ENCODE results near the gene NSFL1C. TPM values are rescaled to one million over a fixed set of nuclear protein-coding genes. Genes with fewer than 3 reads are reported as not detected.

Gene NSFL1C
- total and polyA plus RNA-seq, 2 experiments from 2014 or later = 22.2 to 84.2 TPM

DNA sequence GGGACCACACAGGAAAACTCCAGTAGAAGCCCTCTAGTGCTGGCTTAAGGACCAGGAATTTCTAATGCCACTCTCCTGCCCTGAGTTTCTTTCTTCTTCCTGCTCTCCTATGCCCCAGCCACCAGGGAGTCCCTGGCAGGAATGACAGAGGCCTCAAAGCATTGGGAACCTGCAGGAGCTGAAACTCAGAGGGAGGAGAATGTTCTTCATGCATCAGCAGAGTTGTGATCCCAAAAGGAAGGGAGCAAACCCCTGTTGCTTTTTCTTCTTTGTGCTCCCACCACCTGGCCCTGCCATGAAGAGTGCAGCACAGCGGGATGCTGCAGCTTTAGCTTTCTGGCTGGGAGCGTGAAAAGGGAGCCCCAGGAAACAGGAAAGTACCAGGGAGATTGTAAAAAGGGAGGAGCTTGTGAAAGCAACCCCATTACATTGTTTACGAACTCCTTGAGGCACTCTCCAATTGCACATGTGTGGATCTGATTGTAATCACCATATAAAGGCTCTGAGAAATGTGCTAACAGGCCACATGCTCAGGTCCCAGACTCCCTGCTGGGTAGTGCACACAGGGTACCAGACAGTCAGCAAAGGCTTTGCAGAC, 39.1 kb downstream of the NSFL1C start:
- no peak overlapping the region for H3K4me2 ChIP-seq (ENCODE audit: unreplicated experiment)
- H3K36me3 ChIP-seq (ENCODE audit: low read depth) = no peaks in the 10 kb centered on the region
- H3K4me1 ChIP-seq (ENCODE audit: insufficient read depth) = 0 out of 2 replicates have a peak, but pooled peaks cover 9% of the 10 kb centered on the region
- H3K27ac ChIP-seq = no peak overlapping the region
- no peaks in the 10 kb centered on the region for H3K27me3 ChIP-seq (replicated peaks; ENCODE audit: insufficient read depth)
- H3K9ac ChIP-seq = no peak overlapping the region
- no peaks in the 10 kb centered on the region for H4K20me1 ChIP-seq (ENCODE audit: insufficient read depth)
- no peak for TF ChIP-seq EZH2 (IDR thresholded peaks at IDR 0.05; ENCODE audit: insufficient read depth, poor library complexity, severe bottlenecking)
- TF ChIP-seq EZH2phosphoT487 (IDR thresholded peaks at IDR 0.05; ENCODE audit: insufficient read depth, low read depth) = no peak
- 24 to 35% methylated on average over 3 of the region's 3 CpGs for WGBS, 2 experiments (ENCODE audit: low coverage in 1 of 2, low lambda C conversion rate in 2 of 2, missing lambda C conversion rate in 2 of 2)
- no peak overlapping the region; the same call in 1 of the 2 replicates for H2AFZ ChIP-seq
- H3K9me2 ChIP-seq (ENCODE audit: insufficient read depth) = no peaks in the 10 kb centered on the region
- H3K9me3 ChIP-seq (ENCODE audit: low read depth) = no peaks in the 10 kb centered on the region
- no peaks in the 10 kb centered on the region for H3F3A ChIP-seq (ENCODE audit: insufficient read depth)
- H3K4me3 ChIP-seq = no peak overlapping the region
- peak; percentile 18 for DNase-seq
- no peaks in the 10 kb centered on the region for H3K79me2 ChIP-seq (ENCODE audit: insufficient read depth)
- in situ Hi-C loops (cut with MboI) = no loop called here

DNA sequence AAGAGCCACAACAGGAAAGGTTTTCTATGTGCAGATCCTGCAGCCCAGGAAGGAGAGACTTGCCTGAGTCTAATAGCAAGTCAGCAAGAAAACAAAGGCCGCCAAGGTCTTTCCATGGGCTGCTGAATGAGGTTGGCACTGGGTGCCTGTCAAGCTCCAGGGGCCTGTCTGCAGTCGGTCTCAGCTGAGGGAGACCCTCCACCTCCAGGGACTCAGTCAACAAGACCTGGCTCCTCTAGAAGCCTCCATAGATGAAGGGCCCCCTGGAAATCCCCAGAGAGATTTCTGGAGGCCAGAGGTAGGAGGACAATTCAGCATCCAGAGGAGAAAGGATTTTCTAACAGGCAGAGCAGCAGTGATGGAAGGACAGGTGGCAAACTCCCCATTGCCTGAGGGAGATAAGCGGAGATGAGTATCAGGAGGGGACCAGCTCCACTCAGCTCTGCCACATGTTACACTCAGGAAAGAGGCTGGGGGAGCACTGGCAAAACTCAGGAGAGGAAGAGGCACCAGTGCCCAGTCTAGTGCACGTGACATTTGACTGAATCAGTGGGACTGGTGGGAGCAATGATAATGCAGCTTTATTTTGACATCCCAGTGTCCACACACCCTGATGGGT, 40.3 kb downstream of the NSFL1C start:
- Histone ChIP-seq H3K9me2 (ENCODE audit: insufficient read depth) (no peaks in the 10 kb centered on the region), H3F3A (ENCODE audit: insufficient read depth) (no peaks in the 10 kb centered on the region), H3K9ac (no peak overlapping the region), H3K4me3 (no peak overlapping the region), H3K4me1 (ENCODE audit: insufficient read depth) (0 out of 2 replicates have a peak, but pooled peaks cover 9% of the 10 kb centered on the region), H3K4me2 (ENCODE audit: unreplicated experiment) (no peak overlapping the region), H3K36me3 (ENCODE audit: low read depth) (no peaks in the 10 kb centered on the region), H3K9me3 (ENCODE audit: low read depth) (no peaks in the 10 kb centered on the region), H3K27me3 (replicated peaks; ENCODE audit: insufficient read depth) (no peaks in the 10 kb centered on the region), H3K27ac (no peak overlapping the region), H2AFZ (no peak overlapping the region), H4K20me1 (ENCODE audit: insufficient read depth) (no peaks in the 10 kb centered on the region), H3K79me2 (ENCODE audit: insufficient read depth) (no peaks in the 10 kb centered on the region)
- no peak for DNase-seq
- WGBS, 2 experiments (ENCODE audit: low coverage in 1 of 2, low lambda C conversion rate in 2 of 2, missing lambda C conversion rate in 2 of 2) = 65 to 69% methylated on average over 4 of the region's 4 CpGs
- in situ Hi-C loops (cut with MboI) = no loop called here
- TF ChIP-seq EZH2 (IDR thresholded peaks at IDR 0.05; ENCODE audit: insufficient read depth, poor library complexity, severe bottlenecking) (no peak), EZH2phosphoT487 (IDR thresholded peaks at IDR 0.05; ENCODE audit: insufficient read depth, low read depth) (no peak)

- no peak for DNase-seq
- Histone ChIP-seq H2AFZ (no peak overlapping the region), H3K27me3 (replicated peaks; ENCODE audit: insufficient read depth) (no peaks in the 10 kb centered on the region), H3K9ac (no peak overlapping the region), H4K20me1 (ENCODE audit: insufficient read depth) (no peaks in the 10 kb centered on the region), H3K79me2 (ENCODE audit: insufficient read depth) (no peaks in the 10 kb centered on the region), H3K9me2 (ENCODE audit: insufficient read depth) (no peaks in the 10 kb centered on the region), H3K4me2 (ENCODE audit: unreplicated experiment) (no peak overlapping the region), H3K27ac (no peak overlapping the region), H3K36me3 (ENCODE audit: low read depth) (no peaks in the 10 kb centered on the region), H3K4me3 (no peak overlapping the region), H3F3A (ENCODE audit: insufficient read depth) (no peaks in the 10 kb centered on the region), H3K9me3 (ENCODE audit: low read depth) (no peaks in the 10 kb centered on the region), H3K4me1 (ENCODE audit: insufficient read depth) (no peaks in the 10 kb centered on the region)
- WGBS, 2 experiments (ENCODE audit: low coverage in 1 of 2, low lambda C conversion rate in 2 of 2, missing lambda C conversion rate in 2 of 2) = 7 to 23% methylated on average over 1 of the region's 1 CpG
- in situ Hi-C loops (cut with MboI) = no loop called here
- TF ChIP-seq EZH2phosphoT487 (IDR thresholded peaks at IDR 0.05; ENCODE audit: insufficient read depth, low read depth) (no peak), EZH2 (IDR thresholded peaks at IDR 0.05; ENCODE audit: insufficient read depth, poor library complexity, severe bottlenecking) (no peak)
These were observed 42.3 kb downstream of the NSFL1C start for GRCh38 chr20:1424336-1424735.

GRCh38 chr20:1423625-1424106, 43.0 kb downstream of the NSFL1C start:
- Histone ChIP-seq H3K4me1 (ENCODE audit: insufficient read depth) (peaks cover 4% of the 10 kb centered on the region), H3K36me3 (ENCODE audit: low read depth) (no peaks in the 10 kb centered on the region), H2AFZ (peak overlapping the region; percentile 50), H3K9ac (no peak overlapping the region), H3K79me2 (ENCODE audit: insufficient read depth) (no peaks in the 10 kb centered on the region), H4K20me1 (ENCODE audit: insufficient read depth) (no peaks in the 10 kb centered on the region), H3K27me3 (replicated peaks; ENCODE audit: insufficient read depth) (no peaks in the 10 kb centered on the region), H3K9me3 (ENCODE audit: low read depth) (no peaks in the 10 kb centered on the region), H3K4me2 (ENCODE audit: unreplicated experiment) (no peak overlapping the region), H3K27ac (no peak overlapping the region), H3K4me3 (no peak overlapping the region), H3K9me2 (ENCODE audit: insufficient read depth) (no peaks in the 10 kb centered on the region), H3F3A (ENCODE audit: insufficient read depth) (peaks cover 5% of the 10 kb centered on the region)
- WGBS, 2 experiments (ENCODE audit: low coverage in 1 of 2, low lambda C conversion rate in 2 of 2, missing lambda C conversion rate in 2 of 2) = 20 to 30% methylated on average over 7 of the region's 7 CpGs
- in situ Hi-C loops (cut with MboI) = no loop called here
- peak; percentile 78 for DNase-seq
- no peak for TF ChIP-seq EZH2 (IDR thresholded peaks at IDR 0.05; ENCODE audit: insufficient read depth, poor library complexity, severe bottlenecking)
- no peak for TF ChIP-seq EZH2phosphoT487 (IDR thresholded peaks at IDR 0.05; ENCODE audit: insufficient read depth, low read depth)

Data from GM23248 (cell line).